H9 (cell line): ENCODE results near the gene C1orf94. TPM values are rescaled to one million over a fixed set of nuclear protein-coding genes. Genes with fewer than 3 reads are reported as not detected.

Source experiments
- DNase-seq: peaks from one replicate; pipeline ENCODE4 v3.0.0-alpha.2; 2017
- H2AFZ ChIP-seq: one replicate; pipeline ENCODE4 v1.6.1; 2013; ENCODE audit warnings: mild to moderate bottlenecking, low read length, control low read depth, moderate library complexity
- H2AK5ac ChIP-seq: 2 replicates; pipeline ENCODE4 v1.6.1; 2013; ENCODE audit warnings: low read length, control low read depth, mixed read lengths; ENCODE audit not compliant: insufficient read length
- H2BK120ac ChIP-seq: one replicate; pipeline ENCODE4 v1.6.1; 2013; ENCODE audit warnings: low read depth, mild to moderate bottlenecking, low read length, control low read depth, inconsistent platforms; ENCODE audit not compliant: poor library complexity, severe bottlenecking
- H2BK12ac ChIP-seq: 2 replicates; pipeline ENCODE4 v1.6.1; 2013; ENCODE audit warnings: low read length, control low read depth, mixed read lengths, low read depth; ENCODE audit not compliant: insufficient read length
- H2BK15ac ChIP-seq: 2 replicates; pipeline ENCODE4 v1.6.1; 2013; ENCODE audit warnings: low read depth, low read length, control low read depth
- H2BK20ac ChIP-seq: one replicate; pipeline ENCODE4 v1.6.1; 2013; ENCODE audit warnings: low read depth, mild to moderate bottlenecking, low read length, control low read depth, inconsistent platforms; ENCODE audit not compliant: poor library complexity, severe bottlenecking
- H2BK5ac ChIP-seq: 2 replicates; pipeline ENCODE4 v1.6.1; 2013; ENCODE audit warnings: low read length, control low read depth, mixed read lengths; ENCODE audit not compliant: insufficient read length
- H3K14ac ChIP-seq: 2 replicates; pipeline ENCODE4 v1.6.1; 2013; ENCODE audit warnings: low read length, control low read depth; ENCODE audit not compliant: insufficient read depth
- H3K18ac ChIP-seq: 2 replicates; pipeline ENCODE4 v1.6.1; 2013; ENCODE audit warnings: low read depth, mild to moderate bottlenecking, mixed read lengths, low read length, control low read depth; ENCODE audit not compliant: insufficient read length
- H3K23ac ChIP-seq: 2 replicates; pipeline ENCODE4 v1.6.1; 2013; ENCODE audit warnings: low read length, control low read depth, mixed read lengths, low read depth; ENCODE audit not compliant: insufficient read length
- H3K23me2 ChIP-seq: 2 replicates; pipeline ENCODE4 v1.6.1; 2013; ENCODE audit warnings: low read depth, mild to moderate bottlenecking, mixed read lengths, low read length, control low read depth; ENCODE audit not compliant: insufficient read length, poor library complexity, severe bottlenecking
- H3K27ac ChIP-seq: 2 replicates; pipeline ENCODE4 v1.5.1; 2013; ENCODE audit warnings: low read length, control low read depth, mixed read lengths, low read depth; ENCODE audit not compliant: insufficient read length
- H3K27me3 ChIP-seq: 2 replicates; pipeline ENCODE4 v1.6.1; 2013; ENCODE audit warnings: low read length, control low read depth, inconsistent platforms; ENCODE audit not compliant: insufficient read depth
- H3K4ac ChIP-seq: 2 replicates; pipeline ENCODE4 v1.6.1; 2013; ENCODE audit warnings: low read depth, mild to moderate bottlenecking, control low read depth, inconsistent platforms, low read length, moderate library complexity
- H3K4me1 ChIP-seq: 2 replicates; pipeline ENCODE4 v1.6.1; 2013; ENCODE audit warnings: low read length, control low read depth, inconsistent platforms; ENCODE audit not compliant: insufficient read depth
- H3K4me2 ChIP-seq: 2 replicates; pipeline ENCODE4 v1.6.1; 2013; ENCODE audit warnings: low read length, control low read depth, mixed read lengths; ENCODE audit not compliant: insufficient read length, insufficient read depth
- H3K56ac ChIP-seq: 2 replicates; pipeline ENCODE4 v1.6.1; 2013; ENCODE audit warnings: low read depth, mild to moderate bottlenecking, mixed read lengths, low read length, control low read depth; ENCODE audit not compliant: insufficient read length
- H3K79me1 ChIP-seq: 2 replicates; pipeline ENCODE4 v1.6.1; 2013; ENCODE audit warnings: low read depth, mild to moderate bottlenecking, moderate library complexity, low read length, control low read depth, inconsistent platforms; ENCODE audit not compliant: insufficient read depth, poor library complexity, severe bottlenecking
- H3K79me2 ChIP-seq: 2 replicates; pipeline ENCODE4 v1.6.1; 2013; ENCODE audit warnings: low read length, control low read depth, inconsistent platforms; ENCODE audit not compliant: insufficient read depth
- H3K9ac ChIP-seq: 2 replicates; pipeline ENCODE4 v1.6.1; 2013; ENCODE audit warnings: low read length, control low read depth, mixed read lengths; ENCODE audit not compliant: insufficient read length; ENCODE audit errors: extremely low read depth
- H3K9me3 ChIP-seq: one replicate; pipeline ENCODE4 v1.6.1; 2013; ENCODE audit warnings: low read depth, low read length, inconsistent platforms; ENCODE audit not compliant: control insufficient read depth
- H3T11ph ChIP-seq: one replicate; pipeline ENCODE4 v1.6.1; 2013; ENCODE audit warnings: mild to moderate bottlenecking, low read length, control low read depth, inconsistent platforms
- H4K20me1 ChIP-seq: one replicate; pipeline ENCODE4 v1.6.1; 2013; ENCODE audit not compliant: control insufficient read depth, insufficient read length, insufficient read depth
- H4K5ac ChIP-seq: 2 replicates; pipeline ENCODE4 v1.6.1; 2013; ENCODE audit warnings: low read depth, mild to moderate bottlenecking, mixed read lengths, low read length, control low read depth; ENCODE audit not compliant: insufficient read length
- H4K8ac ChIP-seq: replicated peaks from 2 replicates; pipeline ENCODE4 v1.6.1; 2013; ENCODE audit warnings: low read length, control low read depth, mixed read lengths, low read depth; ENCODE audit not compliant: insufficient read length
- H4K91ac ChIP-seq: 2 replicates; pipeline ENCODE4 v1.6.1; 2013; ENCODE audit warnings: low read depth, mild to moderate bottlenecking, moderate library complexity, mixed read lengths, low read length, control low read depth; ENCODE audit not compliant: insufficient read length
- H3K27ac Mint-ChIP-seq, 3 experiments: 2 replicates in 2 of 3; 3 replicates in 1 of 3; pipeline ENCODE4 v1.8.0; 2020 to 2021; ENCODE audit warnings: mixed read lengths in 3 of 3, mild to moderate bottlenecking in 1 of 3, moderate library complexity in 1 of 3
- H3K27me3 Mint-ChIP-seq: 2 replicates; pipeline ENCODE4 v1.8.0; 2021; ENCODE audit warnings: low read depth, mild to moderate bottlenecking, moderate library complexity, mixed read lengths
- H3K36me3 Mint-ChIP-seq, 3 experiments: 2 replicates in 2 of 3; 3 replicates in 1 of 3; pipeline ENCODE4 v1.8.0; 2020 to 2021; ENCODE audit warnings: low read depth in 3 of 3, mixed read lengths in 3 of 3; ENCODE audit not compliant: insufficient read depth in 1 of 3
- H3K4me1 Mint-ChIP-seq, 2 experiments: 2 replicates each; pipeline ENCODE4 v1.8.0; 2020; ENCODE audit warnings: mixed read lengths in 2 of 2
- H3K4me3 Mint-ChIP-seq, 2 experiments: 2 replicates in 1 of 2; 3 replicates in 1 of 2; pipeline ENCODE4 v1.8.0; 2020 to 2021; ENCODE audit warnings: mild to moderate bottlenecking in 2 of 2, mixed read lengths in 2 of 2, moderate library complexity in 1 of 2
- H3K9me3 Mint-ChIP-seq, 2 experiments: 2 replicates in 1 of 2; 3 replicates in 1 of 2; pipeline ENCODE4 v1.8.0; 2020; ENCODE audit warnings: mild to moderate bottlenecking in 2 of 2, mixed read lengths in 2 of 2, moderate library complexity in 1 of 2
- CTCF ChIP-seq: fragments of 200-600 bp; sonication (generic); conservative IDR thresholded peaks from 3 replicates; pipeline ENCODE4 v1.8.0; 2021; ENCODE audit warnings: antibody characterized with exemption, mild to moderate bottlenecking
- WGBS: extraction: QIAGEN DNeasy Blood & Tissue Kit; methylation state at CpG from one replicate; pipeline ENCODE4 v1.1.7; 2013; ENCODE audit warnings: missing lambda C conversion rate, low lambda C conversion rate, mixed read lengths; ENCODE audit not compliant: insufficient read length; ENCODE audit errors: extremely low coverage; 5-methylcytosine and 5-hydroxymethylcytosine counted together
- total RNA-seq: library from RNA; stranded (reverse); gene quantifications from 2 replicates; pipeline ENCODE4 v1.2.1, GENCODE V29; 2021

C1orf94 gene
- total RNA-seq, 1 experiment from 2014 or later = 0.98 TPM

- Histone ChIP-seq H2BK12ac (no peak overlapping the region), H3K9ac (no peak overlapping the region), H3K9me3 (no peaks in the 10 kb centered on the region), H3K23me2 (no peaks in the 10 kb centered on the region), H2BK120ac (no peak overlapping the region), H3K79me1 (no peaks in the 10 kb centered on the region), H3T11ph (no peak overlapping the region), H3K79me2 (no peaks in the 10 kb centered on the region; the same call in 1 of the 2 replicates), H4K91ac (no peak overlapping the region), H3K4me2 (no peak overlapping the region), H3K27me3 (no peaks in the 10 kb centered on the region), H3K56ac (no peak overlapping the region), H4K8ac (no peak overlapping the region), H3K18ac (no peak overlapping the region), H3K27ac (no peak overlapping the region), H2BK20ac (no peak overlapping the region), H3K14ac (no peak overlapping the region), H2AFZ (no peak overlapping the region), H2BK5ac (no peak overlapping the region), H3K4me1 (no peaks in the 10 kb centered on the region), H3K4ac (no peak overlapping the region), H2AK5ac (no peak overlapping the region), H3K23ac (no peak overlapping the region), H4K20me1 (no peaks in the 10 kb centered on the region), H2BK15ac (no peak overlapping the region), H4K5ac (no peak overlapping the region)
- TF ChIP-seq CTCF = no peak
- H3K4me3 Mint-ChIP-seq = no peak overlapping the region
- H3K36me3 Mint-ChIP-seq = peaks cover 2 to 18% (median 15%) of the 10 kb centered on the region in 3 experiments; a peak in 6 of 7 replicates
- no peak for DNase-seq
- H3K9me3 Mint-ChIP-seq = no peaks in the 10 kb centered on the region
- H3K27ac Mint-ChIP-seq = peak overlapping the region in 1 of 3 experiments; percentile 16; a peak in 3 of 7 replicates
- peaks cover 5 to 6% of the 10 kb centered on the region in 2 experiments for H3K4me1 Mint-ChIP-seq
- no peaks in the 10 kb centered on the region for H3K27me3 Mint-ChIP-seq
- WGBS = no CpG with 5 or more reads among the region's 15 CpGs
These were observed 49.4 kb upstream of the C1orf94 start for GRCh38 chr1:34127006-34128000.
